GM12873 (cell line): ENCODE data around the gene AMFR.
A peak's percentile ranks its signal among the peaks of the same experiment; 100 is the strongest.

Experiments used
- CTCF ChIP-seq: IDR thresholded peaks from 2 replicates; pipeline ENCODE4 v1.5.1; 2012; ENCODE audit warnings: low read depth, mild to moderate bottlenecking, moderate library complexity, low read length, control low read depth; ENCODE audit not compliant: insufficient read depth; ENCODE audit errors: missing control alignments

AMFR gene

GRCh38 chr16:56425439-56425832, at the start of gene AMFR:
Gene AMFR, minus strand, starts transcription at chr16:56425545. Its CDS starts 218 bp downstream, at chr16:56425327.
- peak; percentile 45 for TF ChIP-seq CTCF

- TF ChIP-seq CTCF = no peak
Observed at GRCh38 chr16:56470666-56471065, 45.3 kb upstream of the AMFR start.

- TF ChIP-seq CTCF = no peak
Observed at GRCh38 chr16:56470232-56470631, 44.9 kb upstream of the AMFR start.

GRCh38 chr16:56469748-56470147, 44.4 kb upstream of the AMFR start:
- no peak for TF ChIP-seq CTCF

- TF ChIP-seq CTCF = no peak
Observed at GRCh38 chr16:56468800-56469199, 43.5 kb upstream of the AMFR start.

GRCh38 chr16:56466344-56466743, 41.0 kb upstream of the AMFR start:
- no peak for TF ChIP-seq CTCF

GRCh38 chr16:56463153-56463552, 37.8 kb upstream of the AMFR start:
- TF ChIP-seq CTCF = no peak

GRCh38 chr16:56462064-56462796, 36.9 kb upstream of the AMFR start:
- TF ChIP-seq CTCF = no peak
